HTR-8/SVneo (cell line): Measurements from ENCODE around the gene GLP1R.

Experiments used
- DNase-seq: peaks from one replicate; pipeline ENCODE4 v3.0.0; 2011; ENCODE audit warnings: low spot score, mixed read lengths; ENCODE audit not compliant: insufficient read length
- FAIRE-seq: peaks from 2 replicates; lab custom pipeline; 2011; peaks lifted over from hg19 to GRCh38; lab: Jason Lieb, UNC

The GLP1R gene

GRCh38 chr6:39060467-39061160 lies 12.0 kb downstream of the GLP1R start:
- no peak for FAIRE-seq

DNA sequence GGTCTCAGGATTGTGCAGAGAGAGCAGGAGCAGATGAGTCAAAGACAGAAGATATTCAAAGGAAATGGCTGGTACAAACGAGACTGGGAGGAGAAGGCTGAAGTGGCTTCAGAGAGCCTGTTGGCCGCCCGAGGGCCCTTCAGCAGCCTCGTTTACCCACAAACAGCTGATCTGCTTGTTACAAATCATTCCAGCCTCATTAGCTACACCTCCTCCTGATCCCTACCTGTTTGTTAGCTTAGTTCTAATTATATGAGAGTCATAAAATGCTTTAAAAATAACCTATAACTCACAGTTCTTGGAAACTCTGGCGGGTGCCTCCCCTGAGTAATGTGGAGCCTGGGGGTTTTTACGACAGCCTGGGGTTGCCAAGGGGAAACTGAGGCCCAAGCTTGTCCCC lies 12.6 kb downstream of the GLP1R start:
- DNase-seq, result no peak
- no peak for FAIRE-seq

More at GRCh38 chr6:39060467-39061160, 12.0 kb downstream of the GLP1R start:
- DNase-seq, result no peak

DNA sequence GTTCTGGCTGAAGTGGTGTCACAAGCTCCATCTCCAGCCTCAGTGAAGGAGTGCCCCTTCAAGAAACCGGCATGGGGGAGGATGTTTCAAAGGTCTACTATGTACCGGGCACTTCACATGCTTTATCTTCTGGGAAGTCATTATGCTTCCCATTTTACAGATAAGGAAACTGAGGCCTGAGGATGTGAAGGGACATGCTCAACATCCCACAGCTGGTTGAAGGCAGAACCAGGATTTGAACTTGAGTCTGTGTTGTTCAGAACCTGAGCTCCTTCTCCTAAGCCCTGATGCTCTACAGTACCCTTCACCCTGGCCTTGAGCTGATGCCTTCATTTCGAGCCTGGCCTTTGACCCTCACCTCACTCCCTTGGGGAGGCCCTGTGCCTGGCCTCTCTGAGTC lies 13.0 kb downstream of the GLP1R start:
- no peak for FAIRE-seq
- DNase-seq, result no peak

DNA sequence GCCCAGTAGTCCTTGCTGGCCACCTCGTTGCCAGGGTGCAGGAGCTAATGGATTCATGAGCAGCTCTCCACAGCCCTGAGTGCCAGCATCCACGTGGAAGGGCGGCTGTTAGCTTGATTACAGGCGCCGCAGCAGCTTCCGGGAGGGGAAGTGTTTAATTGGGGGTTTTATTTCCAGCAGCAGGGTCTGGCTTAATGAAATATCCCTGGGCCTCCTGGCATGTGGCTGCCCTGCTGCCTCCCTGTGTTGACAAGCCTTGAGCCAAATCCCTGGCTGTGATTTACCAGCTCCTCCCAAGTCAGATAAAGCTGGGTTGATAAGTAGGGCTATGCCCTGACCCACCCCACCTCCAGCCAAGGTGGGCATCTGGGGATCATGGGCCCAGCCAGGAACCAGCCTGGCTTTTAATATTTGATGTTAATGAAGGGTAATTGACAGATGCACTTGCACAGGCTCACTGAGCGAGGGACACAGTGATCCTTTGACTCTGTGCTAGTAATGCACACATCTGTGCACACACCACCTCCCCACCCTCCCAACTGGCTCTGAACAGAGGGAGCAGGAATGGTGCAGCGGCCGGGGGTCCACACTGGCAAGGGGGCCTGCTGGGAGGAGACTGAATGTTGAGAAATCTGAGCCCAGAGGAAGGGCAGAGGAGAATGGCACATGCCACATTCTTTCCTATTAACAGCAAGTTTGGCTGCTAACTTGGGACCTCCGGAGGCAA lies 13.6 kb downstream of the GLP1R start:
- DNase-seq (no peak), FAIRE-seq (no peak)

DNA sequence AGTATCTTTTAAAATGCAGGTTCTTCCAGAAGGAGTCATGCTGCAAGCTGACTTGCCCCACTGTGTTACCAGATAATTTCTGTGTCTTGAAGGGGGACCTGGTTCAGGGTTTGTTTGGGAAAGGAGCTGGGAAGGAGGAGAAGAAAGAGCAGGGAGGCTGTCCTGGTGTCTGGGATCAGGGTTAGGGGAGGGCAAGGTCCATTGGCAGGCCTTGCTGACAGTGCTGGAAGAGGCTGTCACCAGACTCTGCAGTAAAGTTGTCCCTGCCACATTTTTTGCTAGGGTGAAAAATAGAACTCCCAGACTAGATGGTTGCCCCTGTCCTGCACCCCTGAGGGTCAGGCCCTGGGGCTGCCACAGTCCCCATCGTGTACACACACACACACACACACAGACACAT lies 14.9 kb downstream of the GLP1R start:
- FAIRE-seq, result no peak

DNA sequence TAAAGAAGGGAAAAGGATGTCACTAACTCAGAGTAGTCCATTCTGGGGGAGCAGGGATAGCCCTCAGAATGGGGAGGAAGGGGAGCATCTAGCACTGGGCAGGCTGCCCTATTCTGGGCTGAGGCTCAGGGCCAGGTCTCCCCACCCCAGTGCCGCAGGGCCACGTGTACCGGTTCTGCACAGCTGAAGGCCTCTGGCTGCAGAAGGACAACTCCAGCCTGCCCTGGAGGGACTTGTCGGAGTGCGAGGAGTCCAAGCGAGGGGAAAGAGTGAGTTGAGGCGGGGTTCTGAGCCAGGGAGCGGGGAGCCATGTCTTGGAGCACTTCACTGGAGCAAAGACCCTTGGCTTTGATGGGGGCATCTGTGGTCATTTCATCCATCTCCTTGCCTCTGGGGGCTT lies 17.0 kb downstream of the GLP1R start:
- DNase-seq, result no peak
- no peak for FAIRE-seq

More for the DNA sequence above, 14.9 kb downstream of the GLP1R start:
- no peak for DNase-seq

DNA sequence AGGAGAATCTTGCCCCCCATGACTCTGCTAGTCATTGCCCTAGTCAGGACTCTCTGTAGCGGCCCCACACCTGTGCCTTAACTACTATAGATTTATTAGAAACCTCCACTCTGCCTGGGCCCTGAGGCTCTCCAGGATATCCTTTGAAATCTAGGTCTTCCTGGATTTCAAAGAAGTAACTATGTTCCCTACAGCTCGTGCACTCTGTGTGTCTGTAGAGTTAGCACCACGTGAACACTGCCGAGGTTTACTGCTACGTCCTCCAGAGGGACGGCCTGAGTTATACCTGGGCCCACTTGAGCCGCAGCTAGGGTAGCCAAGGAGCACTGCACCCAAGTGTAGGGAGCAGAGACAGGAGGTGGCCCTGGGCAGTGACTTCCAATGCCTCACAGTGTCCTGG lies 19.8 kb downstream of the GLP1R start:
- DNase-seq (no peak), FAIRE-seq (no peak)

DNA sequence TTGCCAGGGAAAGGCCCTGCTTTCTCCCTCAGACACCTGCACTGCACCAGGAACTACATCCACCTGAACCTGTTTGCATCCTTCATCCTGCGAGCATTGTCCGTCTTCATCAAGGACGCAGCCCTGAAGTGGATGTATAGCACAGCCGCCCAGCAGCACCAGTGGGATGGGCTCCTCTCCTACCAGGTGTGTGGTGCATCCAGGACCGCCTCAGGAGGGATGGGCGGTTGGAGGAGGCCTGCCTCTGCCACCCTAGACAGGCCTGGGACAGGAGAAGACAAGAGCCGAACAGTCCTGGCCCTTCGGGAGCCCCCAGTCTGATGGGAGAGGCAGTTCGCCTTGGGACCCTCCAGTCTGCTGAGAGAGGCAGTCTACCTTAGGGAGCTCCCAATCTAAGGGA lies 24.2 kb downstream of the GLP1R start:
- DNase-seq, result no peak
- FAIRE-seq, result no peak

DNA sequence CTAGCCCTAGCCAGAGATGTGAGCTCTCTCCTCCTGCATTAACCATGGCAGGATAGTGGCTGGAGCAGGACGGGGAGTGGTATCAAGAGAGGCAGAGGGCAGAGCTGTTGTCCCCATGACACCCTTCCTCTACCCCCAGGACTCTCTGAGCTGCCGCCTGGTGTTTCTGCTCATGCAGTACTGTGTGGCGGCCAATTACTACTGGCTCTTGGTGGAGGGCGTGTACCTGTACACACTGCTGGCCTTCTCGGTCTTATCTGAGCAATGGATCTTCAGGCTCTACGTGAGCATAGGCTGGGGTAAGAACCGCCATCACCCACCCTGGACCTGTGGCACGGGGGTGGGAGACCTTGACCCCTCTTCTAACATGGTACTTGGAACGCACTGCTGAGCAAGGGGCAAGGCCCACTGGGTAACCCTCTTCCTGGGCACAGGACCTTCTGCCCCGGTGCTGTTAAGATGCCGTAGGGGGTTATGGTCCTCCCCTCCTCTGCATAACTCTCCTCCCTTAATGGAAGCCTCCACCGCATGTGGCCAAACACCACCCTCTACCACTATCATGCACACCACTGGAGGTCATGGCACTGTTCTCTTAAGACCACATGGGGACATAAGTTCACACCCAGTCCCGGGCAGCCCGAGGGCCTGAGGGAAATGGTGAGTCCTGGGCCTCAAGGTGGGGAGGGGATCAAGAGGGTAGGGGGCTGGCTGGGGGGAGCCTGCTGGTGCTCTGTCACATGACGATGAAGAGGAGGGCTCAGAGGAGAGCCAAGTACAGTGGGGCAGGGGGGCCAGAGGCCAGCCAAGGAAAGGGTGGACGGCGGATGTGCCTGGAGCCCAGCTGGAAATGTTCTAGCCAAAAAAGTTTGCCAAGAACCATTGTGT lies 25.1 kb downstream of the GLP1R start:
- no peak for DNase-seq
- no peak for FAIRE-seq

DNA sequence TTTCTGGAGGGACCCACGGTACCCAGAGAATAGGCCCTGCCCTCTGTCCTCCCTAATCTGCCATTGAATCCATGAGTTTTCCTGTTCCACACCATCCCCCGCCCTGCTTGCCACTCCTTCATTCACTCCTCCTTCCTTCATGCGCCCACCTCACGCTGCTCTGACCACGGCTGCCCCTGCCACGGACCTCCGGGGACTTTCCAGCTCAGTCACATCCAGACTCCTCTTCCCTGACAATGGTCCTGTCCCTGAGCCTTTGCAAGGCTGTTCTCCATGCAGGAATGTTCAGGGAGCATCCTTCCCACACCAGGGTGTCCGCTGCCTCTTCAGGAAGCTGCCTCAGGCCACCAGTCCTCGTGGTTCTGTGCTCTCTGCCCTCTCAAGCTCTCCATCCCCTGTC lies 25.9 kb downstream of the GLP1R start:
- FAIRE-seq (no peak), DNase-seq (no peak)

GRCh38 chr6:39075010-39075686 lies 26.6 kb downstream of the GLP1R start:
- FAIRE-seq, result no peak
- no peak for DNase-seq

- DNase-seq (no peak), FAIRE-seq (no peak)
Observed at GRCh38 chr6:39075807-39076622, 27.4 kb downstream of the GLP1R start.

DNA sequence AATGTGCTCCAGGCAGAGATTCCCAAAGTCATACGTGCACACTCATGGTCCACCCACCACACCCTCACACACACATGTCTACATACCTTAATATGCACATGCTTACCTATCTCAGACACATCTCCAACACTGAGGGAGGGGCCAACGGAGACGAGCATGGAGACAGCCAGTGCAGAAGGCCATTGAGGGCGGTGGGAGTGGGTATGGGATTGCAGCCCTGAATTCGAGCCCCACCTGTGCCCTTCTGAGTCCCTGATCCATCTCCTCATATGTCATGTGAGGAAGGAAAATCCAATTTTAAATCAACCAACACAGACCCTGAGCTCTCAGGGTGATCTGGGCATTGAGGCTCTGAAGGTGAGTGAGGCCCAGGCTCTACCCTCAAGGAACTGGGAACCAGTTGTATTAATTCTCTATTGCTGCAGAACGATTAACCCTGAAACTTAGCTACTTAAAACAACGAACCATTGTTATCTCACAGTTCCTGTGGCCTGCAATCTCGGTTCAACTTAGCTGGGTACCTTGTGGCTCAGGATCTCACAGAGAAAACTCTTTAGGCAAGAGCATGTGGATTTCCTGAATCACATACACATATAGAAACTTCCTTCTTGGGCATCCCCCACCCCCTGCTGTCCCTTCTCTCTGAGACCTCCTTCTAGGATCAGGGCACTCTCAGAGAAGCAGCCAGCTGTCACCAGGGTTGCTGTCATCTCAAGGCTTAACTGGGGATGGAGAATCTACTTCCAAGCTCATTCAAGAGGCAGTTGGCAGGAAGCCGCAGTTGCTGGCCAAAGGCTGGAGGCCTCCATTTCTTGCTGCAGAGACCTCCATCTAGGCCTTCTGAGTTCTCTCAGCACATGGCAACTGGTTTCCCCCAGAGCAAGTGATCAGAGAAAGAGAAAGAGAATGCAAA lies 28.3 kb downstream of the GLP1R start:
- no peak for FAIRE-seq
- DNase-seq, result no peak

DNA sequence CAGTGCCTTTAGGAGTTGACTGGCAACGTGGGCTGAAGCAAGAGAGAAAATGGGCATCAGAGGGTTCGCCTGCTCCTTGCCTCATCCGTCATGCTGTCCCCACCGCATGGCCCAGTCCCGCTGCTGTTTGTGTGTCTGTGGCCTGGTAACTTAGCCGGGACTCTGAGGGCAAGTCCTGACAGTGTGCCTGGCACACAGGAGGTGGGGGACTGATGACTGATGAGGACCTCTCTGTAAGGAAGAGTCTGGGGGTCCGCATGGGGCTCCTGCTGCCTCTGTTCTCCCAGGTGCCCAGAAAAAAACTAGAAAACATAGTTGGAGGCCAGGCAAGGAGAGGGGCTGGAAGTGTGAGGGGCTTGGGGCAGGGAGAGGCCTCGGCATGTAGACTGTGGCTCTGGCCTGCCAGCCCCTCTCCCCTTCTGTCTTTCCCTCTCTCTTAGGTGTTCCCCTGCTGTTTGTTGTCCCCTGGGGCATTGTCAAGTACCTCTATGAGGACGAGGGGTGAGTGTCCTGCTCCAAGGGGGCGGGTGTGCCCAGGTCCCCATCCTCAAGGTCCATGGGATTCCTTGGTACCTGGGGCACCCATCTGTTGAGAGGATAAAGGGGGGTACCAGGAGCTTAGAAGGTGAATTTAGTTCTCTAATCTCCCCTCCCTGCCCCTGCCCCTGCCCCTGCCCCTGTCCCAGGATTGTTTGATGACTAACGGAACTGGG lies 29.5 kb downstream of the GLP1R start:
- no peak for FAIRE-seq

GRCh38 chr6:39078695-39079094 lies 30.1 kb downstream of the GLP1R start:
- FAIRE-seq (no peak), DNase-seq (no peak)

More for the DNA sequence above, 29.5 kb downstream of the GLP1R start:
- DNase-seq, result no peak

GRCh38 chr6:39079197-39080125 lies 30.9 kb downstream of the GLP1R start:
- FAIRE-seq, result no peak
- no peak for DNase-seq
